ENCODE results near the gene CTDSPL2.

CTDSPL2 gene

GRCh38 chr15:44532689-44533088 is 105.3 kb downstream of the CTDSPL2 start:
- no peak overlapping the region for H3K4me3 ChIP-seq (ENCODE audit: low read depth, low read length)
- no peak for TF ChIP-seq CTCF (IDR thresholded peaks at IDR 0.05; ENCODE audit: low read depth, low read length)

- no peak for TF ChIP-seq CTCF (IDR thresholded peaks at IDR 0.05; ENCODE audit: low read depth, low read length)
- no peak overlapping the region for H3K4me3 ChIP-seq (ENCODE audit: low read depth, low read length)
Measured at GRCh38 chr15:44535092-44535491, 107.7 kb downstream of the CTDSPL2 start.

GRCh38 chr15:44535523-44536301 is 108.3 kb downstream of the CTDSPL2 start:
- peak overlapping the region; percentile 78 for H3K4me3 ChIP-seq (ENCODE audit: low read depth, low read length)
- TF ChIP-seq CTCF (IDR thresholded peaks at IDR 0.05; ENCODE audit: low read depth, low read length), result no peak

GRCh38 chr15:44536302-44536961 is 109.0 kb downstream of the CTDSPL2 start:
- H3K4me3 ChIP-seq (ENCODE audit: low read depth, low read length), result peak overlapping the region; percentile 78
- peak; percentile 35 for TF ChIP-seq CTCF (IDR thresholded peaks at IDR 0.05; ENCODE audit: low read depth, low read length)

- peak within 1 kb of the TSS; percentile 78 for H3K4me3 ChIP-seq (ENCODE audit: low read depth, low read length)
- no peak for TF ChIP-seq CTCF (IDR thresholded peaks at IDR 0.05; ENCODE audit: low read depth, low read length)
Measured at GRCh38 chr15:44536962-44537734, 109.7 kb downstream of the CTDSPL2 start, which contains the start of gene EIF3J. Gene EIF3J (plus strand): TSS chr15:44537147. CDS start chr15:44537195, 48 bp downstream.

- no peak for TF ChIP-seq CTCF (IDR thresholded peaks at IDR 0.05; ENCODE audit: low read depth, low read length)
- H3K4me3 ChIP-seq (ENCODE audit: low read depth, low read length), result peak overlapping the region; percentile 78
Measured at GRCh38 chr15:44537735-44538240, 110.4 kb downstream of the CTDSPL2 start.

Data from WI38 (cell line).